ENCODE results near the gene CNPY3. TPM values are rescaled to one million over a fixed set of nuclear protein-coding genes. Genes with fewer than 3 reads are reported as not detected.

CNPY3 gene
- total and polyA plus RNA-seq, 2 of the 13 experiments (the other 11 are each of a cell fraction or from before 2014, with no cell fraction given) = 42.3 to 60.2 TPM

GRCh38 chr6:42890311-42891198 is 38.7 kb upstream of the CNPY3 start (continued):
- TF ChIP-seq ZNF318 (CRISPR knock-in tag; IDR thresholded peaks at IDR 0.05) = peak; percentile 99
- peak; percentile 30 for TF ChIP-seq PTBP1 (IDR thresholded peaks at IDR 0.05; ENCODE audit: low read depth, low read length, poor library complexity, severe bottlenecking)
- TF ChIP-seq ZNF230 (CRISPR knock-in tag; IDR thresholded peaks at IDR 0.05) = peak; percentile 93; the same call in 1 of the 2 replicates
- peak; percentile 65 for TF ChIP-seq ATF7 (IDR thresholded peaks at IDR 0.05)
- TF ChIP-seq ATF7 (CRISPR knock-in tag; IDR thresholded peaks at IDR 0.05) = peak; percentile 86
- 0 out of 2 replicates have a peak, but pooled peaks have one; percentile 57 for TF ChIP-seq ZNF136 (CRISPR knock-in tag; IDR thresholded peaks at IDR 0.05; ENCODE audit: low read depth)
- no peak for TF ChIP-seq HOMEZ (CRISPR knock-in tag; IDR thresholded peaks at IDR 0.05; ENCODE audit: low read depth)
- peak; percentile 73 for TF ChIP-seq PAXIP1 (CRISPR knock-in tag; conservative IDR thresholded peaks at IDR 0.05)
- peak; percentile 71 for TF ChIP-seq WIZ (CRISPR knock-in tag; IDR thresholded peaks at IDR 0.05)
- TF ChIP-seq DMTF1 (CRISPR knock-in tag; IDR thresholded peaks at IDR 0.05) = no peak; the same call in 1 of the 2 replicates
- 0 out of 2 replicates have a peak, but pooled peaks have one; percentile 73 for TF ChIP-seq ZNF841 (CRISPR knock-in tag; IDR thresholded peaks at IDR 0.05; ENCODE audit: borderline replicate concordance)
